H9 (cell line): Measurements from ENCODE around the gene TMEM54. TPM values are rescaled to one million over a fixed set of nuclear protein-coding genes. Genes with fewer than 3 reads are reported as not detected.

Experiments
- DNase-seq: peaks from one replicate; pipeline ENCODE4 v3.0.0-alpha.2; 2017
- H2AFZ ChIP-seq: one replicate; pipeline ENCODE4 v1.6.1; 2013; ENCODE audit warnings: mild to moderate bottlenecking, low read length, control low read depth, moderate library complexity
- H2AK5ac ChIP-seq: 2 replicates; pipeline ENCODE4 v1.6.1; 2013; ENCODE audit warnings: low read length, control low read depth, mixed read lengths; ENCODE audit not compliant: insufficient read length
- H2BK120ac ChIP-seq: one replicate; pipeline ENCODE4 v1.6.1; 2013; ENCODE audit warnings: low read depth, mild to moderate bottlenecking, low read length, control low read depth, inconsistent platforms; ENCODE audit not compliant: poor library complexity, severe bottlenecking
- H2BK12ac ChIP-seq: 2 replicates; pipeline ENCODE4 v1.6.1; 2013; ENCODE audit warnings: low read length, control low read depth, mixed read lengths, low read depth; ENCODE audit not compliant: insufficient read length
- H2BK15ac ChIP-seq: 2 replicates; pipeline ENCODE4 v1.6.1; 2013; ENCODE audit warnings: low read depth, low read length, control low read depth
- H2BK20ac ChIP-seq: one replicate; pipeline ENCODE4 v1.6.1; 2013; ENCODE audit warnings: low read depth, mild to moderate bottlenecking, low read length, control low read depth, inconsistent platforms; ENCODE audit not compliant: poor library complexity, severe bottlenecking
- H2BK5ac ChIP-seq: 2 replicates; pipeline ENCODE4 v1.6.1; 2013; ENCODE audit warnings: low read length, control low read depth, mixed read lengths; ENCODE audit not compliant: insufficient read length
- H3K14ac ChIP-seq: 2 replicates; pipeline ENCODE4 v1.6.1; 2013; ENCODE audit warnings: low read length, control low read depth; ENCODE audit not compliant: insufficient read depth
- H3K18ac ChIP-seq: 2 replicates; pipeline ENCODE4 v1.6.1; 2013; ENCODE audit warnings: low read depth, mild to moderate bottlenecking, mixed read lengths, low read length, control low read depth; ENCODE audit not compliant: insufficient read length
- H3K23ac ChIP-seq: 2 replicates; pipeline ENCODE4 v1.6.1; 2013; ENCODE audit warnings: low read length, control low read depth, mixed read lengths, low read depth; ENCODE audit not compliant: insufficient read length
- H3K23me2 ChIP-seq: 2 replicates; pipeline ENCODE4 v1.6.1; 2013; ENCODE audit warnings: low read depth, mild to moderate bottlenecking, mixed read lengths, low read length, control low read depth; ENCODE audit not compliant: insufficient read length, poor library complexity, severe bottlenecking
- H3K27ac ChIP-seq: 2 replicates; pipeline ENCODE4 v1.5.1; 2013; ENCODE audit warnings: low read length, control low read depth, mixed read lengths, low read depth; ENCODE audit not compliant: insufficient read length
- H3K27me3 ChIP-seq: 2 replicates; pipeline ENCODE4 v1.6.1; 2013; ENCODE audit warnings: low read length, control low read depth, inconsistent platforms; ENCODE audit not compliant: insufficient read depth
- H3K4ac ChIP-seq: 2 replicates; pipeline ENCODE4 v1.6.1; 2013; ENCODE audit warnings: low read depth, mild to moderate bottlenecking, control low read depth, inconsistent platforms, low read length, moderate library complexity
- H3K4me1 ChIP-seq: 2 replicates; pipeline ENCODE4 v1.6.1; 2013; ENCODE audit warnings: low read length, control low read depth, inconsistent platforms; ENCODE audit not compliant: insufficient read depth
- H3K4me2 ChIP-seq: 2 replicates; pipeline ENCODE4 v1.6.1; 2013; ENCODE audit warnings: low read length, control low read depth, mixed read lengths; ENCODE audit not compliant: insufficient read length, insufficient read depth
- H3K56ac ChIP-seq: 2 replicates; pipeline ENCODE4 v1.6.1; 2013; ENCODE audit warnings: low read depth, mild to moderate bottlenecking, mixed read lengths, low read length, control low read depth; ENCODE audit not compliant: insufficient read length
- H3K79me1 ChIP-seq: 2 replicates; pipeline ENCODE4 v1.6.1; 2013; ENCODE audit warnings: low read depth, mild to moderate bottlenecking, moderate library complexity, low read length, control low read depth, inconsistent platforms; ENCODE audit not compliant: insufficient read depth, poor library complexity, severe bottlenecking
- H3K79me2 ChIP-seq: 2 replicates; pipeline ENCODE4 v1.6.1; 2013; ENCODE audit warnings: low read length, control low read depth, inconsistent platforms; ENCODE audit not compliant: insufficient read depth
- H3K9ac ChIP-seq: 2 replicates; pipeline ENCODE4 v1.6.1; 2013; ENCODE audit warnings: low read length, control low read depth, mixed read lengths; ENCODE audit not compliant: insufficient read length; ENCODE audit errors: extremely low read depth
- H3K9me3 ChIP-seq: one replicate; pipeline ENCODE4 v1.6.1; 2013; ENCODE audit warnings: low read depth, low read length, inconsistent platforms; ENCODE audit not compliant: control insufficient read depth
- H3T11ph ChIP-seq: one replicate; pipeline ENCODE4 v1.6.1; 2013; ENCODE audit warnings: mild to moderate bottlenecking, low read length, control low read depth, inconsistent platforms
- H4K20me1 ChIP-seq: one replicate; pipeline ENCODE4 v1.6.1; 2013; ENCODE audit not compliant: control insufficient read depth, insufficient read length, insufficient read depth
- H4K5ac ChIP-seq: 2 replicates; pipeline ENCODE4 v1.6.1; 2013; ENCODE audit warnings: low read depth, mild to moderate bottlenecking, mixed read lengths, low read length, control low read depth; ENCODE audit not compliant: insufficient read length
- H4K8ac ChIP-seq: replicated peaks from 2 replicates; pipeline ENCODE4 v1.6.1; 2013; ENCODE audit warnings: low read length, control low read depth, mixed read lengths, low read depth; ENCODE audit not compliant: insufficient read length
- H4K91ac ChIP-seq: 2 replicates; pipeline ENCODE4 v1.6.1; 2013; ENCODE audit warnings: low read depth, mild to moderate bottlenecking, moderate library complexity, mixed read lengths, low read length, control low read depth; ENCODE audit not compliant: insufficient read length
- H3K27ac Mint-ChIP-seq, 3 experiments: 2 replicates in 2 of 3; 3 replicates in 1 of 3; pipeline ENCODE4 v1.8.0; 2020 to 2021; ENCODE audit warnings: mixed read lengths in 3 of 3, mild to moderate bottlenecking in 1 of 3, moderate library complexity in 1 of 3
- H3K27me3 Mint-ChIP-seq: 2 replicates; pipeline ENCODE4 v1.8.0; 2021; ENCODE audit warnings: low read depth, mild to moderate bottlenecking, moderate library complexity, mixed read lengths
- H3K36me3 Mint-ChIP-seq, 3 experiments: 2 replicates in 2 of 3; 3 replicates in 1 of 3; pipeline ENCODE4 v1.8.0; 2020 to 2021; ENCODE audit warnings: low read depth in 3 of 3, mixed read lengths in 3 of 3; ENCODE audit not compliant: insufficient read depth in 1 of 3
- H3K4me1 Mint-ChIP-seq, 2 experiments: 2 replicates each; pipeline ENCODE4 v1.8.0; 2020; ENCODE audit warnings: mixed read lengths in 2 of 2
- H3K4me3 Mint-ChIP-seq, 2 experiments: 2 replicates in 1 of 2; 3 replicates in 1 of 2; pipeline ENCODE4 v1.8.0; 2020 to 2021; ENCODE audit warnings: mild to moderate bottlenecking in 2 of 2, mixed read lengths in 2 of 2, moderate library complexity in 1 of 2
- H3K9me3 Mint-ChIP-seq, 2 experiments: 2 replicates in 1 of 2; 3 replicates in 1 of 2; pipeline ENCODE4 v1.8.0; 2020; ENCODE audit warnings: mild to moderate bottlenecking in 2 of 2, mixed read lengths in 2 of 2, moderate library complexity in 1 of 2
- WGBS: extraction: QIAGEN DNeasy Blood & Tissue Kit; methylation state at CpG from one replicate; pipeline ENCODE4 v1.1.7; 2013; ENCODE audit warnings: missing lambda C conversion rate, low lambda C conversion rate, mixed read lengths; ENCODE audit not compliant: insufficient read length; ENCODE audit errors: extremely low coverage; 5-methylcytosine and 5-hydroxymethylcytosine counted together
- total RNA-seq: library from RNA; stranded (reverse); gene quantifications from 2 replicates; pipeline ENCODE4 v1.2.1, GENCODE V29; 2021
- TF ChIP-seq, protein P1 (sequence below): fragments of 200-600 bp; sonication (generic); conservative IDR thresholded peaks from 3 replicates; pipeline ENCODE4 v1.8.0; 2021; ENCODE audit warnings: antibody characterized with exemption, mild to moderate bottlenecking

TMEM54 gene
- total RNA-seq, 1 experiment from 2014 or later: 17.2 TPM

DNA sequence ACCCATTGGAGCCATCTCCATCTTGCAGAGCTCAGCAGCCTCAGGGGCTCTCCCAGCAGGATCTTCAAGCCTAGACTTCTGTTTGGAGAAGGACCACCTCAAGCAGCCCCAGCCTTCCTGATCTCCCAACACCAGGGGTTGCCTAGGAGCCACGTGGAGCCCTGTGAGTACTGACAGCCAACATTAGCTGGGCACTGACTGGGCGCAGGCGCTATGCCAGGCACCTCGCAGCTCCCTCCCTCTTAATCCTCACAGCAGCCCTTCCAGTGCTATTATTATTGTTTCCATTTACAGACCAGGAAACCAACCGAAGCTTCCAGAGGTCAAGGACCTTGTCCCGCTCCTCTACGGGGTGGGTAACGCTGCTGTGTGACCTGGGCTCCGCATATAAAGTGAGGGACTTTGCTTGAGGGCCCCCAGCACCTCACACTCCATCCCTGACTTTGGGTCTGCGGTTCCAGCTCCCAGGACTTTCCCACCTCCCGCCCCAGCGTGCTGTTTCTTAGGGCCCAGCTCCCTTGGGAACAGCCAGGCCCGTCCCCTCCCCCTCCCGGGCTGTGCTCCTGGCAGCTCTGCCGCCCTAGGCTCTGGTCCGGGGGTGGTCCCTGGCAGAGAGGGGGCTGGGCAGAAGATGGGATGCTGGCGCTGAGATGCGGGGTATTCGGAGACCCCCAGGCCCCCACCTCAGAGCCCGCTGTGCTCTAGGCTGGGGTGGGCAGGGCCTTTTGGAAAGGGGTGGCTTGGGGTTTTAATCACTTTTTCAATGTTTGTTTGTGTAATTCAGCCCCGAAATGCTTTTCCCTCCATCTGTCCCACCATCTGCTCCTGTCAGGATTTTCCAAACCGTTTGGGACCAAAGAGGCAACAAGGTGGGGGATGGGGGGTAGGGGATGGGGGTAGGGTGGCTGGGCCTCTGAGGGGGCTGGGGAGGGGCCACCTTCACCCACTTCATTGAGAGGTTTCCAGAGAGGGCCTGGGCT is 19.0 kb downstream of the TMEM54 start:
- Mint-ChIP-seq H3K9me3 (no peaks in the 10 kb centered on the region), H3K4me1 (peaks cover 13 to 51% of the 10 kb centered on the region in 2 experiments), H3K36me3 (no peaks in the 10 kb centered on the region), H3K27ac (no peak overlapping the region), H3K4me3 (no peak overlapping the region), H3K27me3 (peaks cover 35% of the 10 kb centered on the region)
- Histone ChIP-seq H3K23ac (no peak overlapping the region), H2AK5ac (no peak overlapping the region), H2BK20ac (no peak overlapping the region), H4K8ac (no peak overlapping the region), H2BK12ac (no peak overlapping the region), H4K20me1 (no peaks in the 10 kb centered on the region), H2BK5ac (no peak overlapping the region), H4K5ac (no peak overlapping the region), H3K56ac (no peak overlapping the region), H3T11ph (no peak overlapping the region), H3K79me2 (no peaks in the 10 kb centered on the region), H3K9ac (no peak overlapping the region), H3K79me1 (no peaks in the 10 kb centered on the region), H3K23me2 (no peaks in the 10 kb centered on the region), H2BK15ac (no peak overlapping the region), H2AFZ (no peak overlapping the region), H2BK120ac (no peak overlapping the region), H3K4ac (no peak overlapping the region), H3K4me2 (no peak overlapping the region), H3K27me3 (no peaks in the 10 kb centered on the region; the same call in 1 of the 2 replicates), H3K9me3 (no peaks in the 10 kb centered on the region), H4K91ac (no peak overlapping the region), H3K18ac (no peak overlapping the region), H3K4me1 (no peaks in the 10 kb centered on the region), H3K27ac (no peak overlapping the region), H3K14ac (no peak overlapping the region; the same call in 1 of the 2 replicates)
- no CpG with 5 or more reads among the region's 22 CpGs for WGBS
- no peak for DNase-seq
- TF ChIP-seq, protein P1, sequence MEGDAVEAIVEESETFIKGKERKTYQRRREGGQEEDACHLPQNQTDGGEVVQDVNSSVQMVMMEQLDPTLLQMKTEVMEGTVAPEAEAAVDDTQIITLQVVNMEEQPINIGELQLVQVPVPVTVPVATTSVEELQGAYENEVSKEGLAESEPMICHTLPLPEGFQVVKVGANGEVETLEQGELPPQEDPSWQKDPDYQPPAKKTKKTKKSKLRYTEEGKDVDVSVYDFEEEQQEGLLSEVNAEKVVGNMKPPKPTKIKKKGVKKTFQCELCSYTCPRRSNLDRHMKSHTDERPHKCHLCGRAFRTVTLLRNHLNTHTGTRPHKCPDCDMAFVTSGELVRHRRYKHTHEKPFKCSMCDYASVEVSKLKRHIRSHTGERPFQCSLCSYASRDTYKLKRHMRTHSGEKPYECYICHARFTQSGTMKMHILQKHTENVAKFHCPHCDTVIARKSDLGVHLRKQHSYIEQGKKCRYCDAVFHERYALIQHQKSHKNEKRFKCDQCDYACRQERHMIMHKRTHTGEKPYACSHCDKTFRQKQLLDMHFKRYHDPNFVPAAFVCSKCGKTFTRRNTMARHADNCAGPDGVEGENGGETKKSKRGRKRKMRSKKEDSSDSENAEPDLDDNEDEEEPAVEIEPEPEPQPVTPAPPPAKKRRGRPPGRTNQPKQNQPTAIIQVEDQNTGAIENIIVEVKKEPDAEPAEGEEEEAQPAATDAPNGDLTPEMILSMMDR: no peak
